SU-DHL-6 (cell line): Measurements from ENCODE around the gene BCAP31.

Experiments used
- EZH2phosphoT487 ChIP-seq: fragments of 200-600 bp; sonication (generic), shearing (Covaris generic); conservative IDR thresholded peaks from 2 replicates; pipeline ENCODE4 v1.6.1; 2018; ENCODE audit warnings: mild to moderate bottlenecking, antibody characterized with exemption, low read length, moderate library complexity, mixed read lengths
- TF ChIP-seq, protein P1 (sequence below): fragments of 200-600 bp; sonication (generic); IDR thresholded peaks from one replicate; pipeline ENCODE4 v1.5.1; 2017; ENCODE audit warnings: antibody characterized with exemption, mild to moderate bottlenecking, low read length, moderate library complexity; ENCODE audit not compliant: insufficient read depth, poor library complexity, severe bottlenecking

DNA sequence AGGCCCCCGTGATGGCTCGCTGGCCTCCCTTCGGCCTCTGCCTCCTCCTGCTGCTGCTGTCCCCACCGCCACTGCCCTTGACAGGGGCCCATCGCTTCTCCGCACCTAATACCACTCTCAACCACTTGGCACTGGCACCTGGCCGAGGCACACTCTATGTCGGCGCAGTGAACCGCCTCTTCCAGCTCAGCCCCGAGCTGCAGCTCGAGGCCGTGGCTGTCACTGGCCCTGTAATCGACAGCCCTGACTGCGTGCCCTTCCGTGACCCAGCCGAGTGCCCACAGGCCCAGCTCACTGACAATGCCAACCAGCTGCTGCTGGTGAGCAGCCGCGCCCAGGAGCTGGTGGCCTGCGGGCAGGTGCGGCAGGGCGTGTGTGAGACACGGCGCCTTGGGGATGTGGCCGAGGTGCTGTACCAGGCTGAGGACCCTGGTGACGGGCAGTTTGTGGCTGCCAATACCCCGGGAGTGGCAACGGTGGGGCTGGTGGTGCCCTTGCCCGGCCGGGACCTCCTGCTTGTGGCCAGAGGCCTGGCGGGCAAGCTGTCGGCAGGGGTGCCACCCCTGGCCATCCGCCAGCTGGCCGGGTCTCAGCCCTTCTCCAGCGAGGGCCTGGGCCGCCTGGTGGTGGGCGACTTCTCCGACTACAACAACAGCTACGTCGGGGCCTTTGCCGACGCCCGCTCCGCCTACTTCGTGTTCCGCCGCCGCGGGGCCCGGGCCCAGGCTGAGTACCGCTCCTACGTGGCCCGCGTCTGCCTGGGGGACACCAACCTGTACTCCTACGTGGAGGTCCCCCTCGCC lies 42.9 kb upstream of the BCAP31 start:
- TF ChIP-seq, protein P1, sequence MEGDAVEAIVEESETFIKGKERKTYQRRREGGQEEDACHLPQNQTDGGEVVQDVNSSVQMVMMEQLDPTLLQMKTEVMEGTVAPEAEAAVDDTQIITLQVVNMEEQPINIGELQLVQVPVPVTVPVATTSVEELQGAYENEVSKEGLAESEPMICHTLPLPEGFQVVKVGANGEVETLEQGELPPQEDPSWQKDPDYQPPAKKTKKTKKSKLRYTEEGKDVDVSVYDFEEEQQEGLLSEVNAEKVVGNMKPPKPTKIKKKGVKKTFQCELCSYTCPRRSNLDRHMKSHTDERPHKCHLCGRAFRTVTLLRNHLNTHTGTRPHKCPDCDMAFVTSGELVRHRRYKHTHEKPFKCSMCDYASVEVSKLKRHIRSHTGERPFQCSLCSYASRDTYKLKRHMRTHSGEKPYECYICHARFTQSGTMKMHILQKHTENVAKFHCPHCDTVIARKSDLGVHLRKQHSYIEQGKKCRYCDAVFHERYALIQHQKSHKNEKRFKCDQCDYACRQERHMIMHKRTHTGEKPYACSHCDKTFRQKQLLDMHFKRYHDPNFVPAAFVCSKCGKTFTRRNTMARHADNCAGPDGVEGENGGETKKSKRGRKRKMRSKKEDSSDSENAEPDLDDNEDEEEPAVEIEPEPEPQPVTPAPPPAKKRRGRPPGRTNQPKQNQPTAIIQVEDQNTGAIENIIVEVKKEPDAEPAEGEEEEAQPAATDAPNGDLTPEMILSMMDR, result no peak
- TF ChIP-seq EZH2phosphoT487, result no peak
